ENCODE measurements around the gene SFTA2.
"Not testable (repeated sequence)": the region's sequence is repeated elsewhere in the genome, so short reads cannot be mapped to it uniquely, and the experiment has no call there.

The SFTA2 gene

GRCh38 chr6:30931969-30932645 lies at the start of gene SFTA2:
TSS of gene SFTA2 (minus strand) at chr6:30932170. CDS start at chr6:30932096, 74 bp downstream.
- H3K36me3 ChIP-seq (ENCODE audit: insufficient read depth, low read length) = peaks cover 13% of the 10 kb centered on the region; the same call in 1 of the 2 replicates
- no peaks in the 10 kb centered on the region for H3K27me3 ChIP-seq (ENCODE audit: insufficient read depth, low read length)
- H2AFZ ChIP-seq (ENCODE audit: low read length, unreplicated experiment) = no peak within 1 kb of the TSS
- H3K4me3 ChIP-seq (ENCODE audit: low read depth, low read length) = no peak within 1 kb of the TSS
- no peak within 1 kb of the TSS for H3K27ac ChIP-seq (ENCODE audit: low read depth, low read length)
- no peaks in the 10 kb centered on the region for H3K4me1 ChIP-seq (ENCODE audit: control insufficient read depth, insufficient read depth, low read length, unreplicated experiment)
- no peaks in the 10 kb centered on the region for H3K79me2 ChIP-seq (ENCODE audit: control insufficient read depth, insufficient read depth, low read length, unreplicated experiment)

GRCh38 chr6:30979690-30980089 lies 47.7 kb upstream of the SFTA2 start:
- Histone ChIP-seq H3K79me2 (ENCODE audit: control insufficient read depth, insufficient read depth, low read length, unreplicated experiment) (no peaks in the 10 kb centered on the region), H3K4me3 (ENCODE audit: low read depth, low read length) (no peak overlapping the region), H3K27me3 (ENCODE audit: insufficient read depth, low read length) (peaks cover 27% of the 10 kb centered on the region; the same call in 1 of the 2 replicates), H3K36me3 (ENCODE audit: insufficient read depth, low read length) (no peaks in the 10 kb centered on the region), H3K4me1 (ENCODE audit: control insufficient read depth, insufficient read depth, low read length, unreplicated experiment) (no peaks in the 10 kb centered on the region), H3K27ac (ENCODE audit: low read depth, low read length) (no peak overlapping the region), H2AFZ (ENCODE audit: low read length, unreplicated experiment) (no peak overlapping the region)

- Histone ChIP-seq H3K27me3 (ENCODE audit: insufficient read depth, low read length) (peaks cover 27% of the 10 kb centered on the region; the same call in 1 of the 2 replicates), H2AFZ (ENCODE audit: low read length, unreplicated experiment) (no peak overlapping the region), H3K79me2 (ENCODE audit: control insufficient read depth, insufficient read depth, low read length, unreplicated experiment) (no peaks in the 10 kb centered on the region), H3K4me3 (ENCODE audit: low read depth, low read length) (no peak overlapping the region), H3K27ac (ENCODE audit: low read depth, low read length) (no peak overlapping the region), H3K36me3 (ENCODE audit: insufficient read depth, low read length) (no peaks in the 10 kb centered on the region), H3K4me1 (ENCODE audit: control insufficient read depth, insufficient read depth, low read length, unreplicated experiment) (no peaks in the 10 kb centered on the region)
These were observed 47.2 kb upstream of the SFTA2 start for GRCh38 chr6:30979141-30979540.

DNA sequence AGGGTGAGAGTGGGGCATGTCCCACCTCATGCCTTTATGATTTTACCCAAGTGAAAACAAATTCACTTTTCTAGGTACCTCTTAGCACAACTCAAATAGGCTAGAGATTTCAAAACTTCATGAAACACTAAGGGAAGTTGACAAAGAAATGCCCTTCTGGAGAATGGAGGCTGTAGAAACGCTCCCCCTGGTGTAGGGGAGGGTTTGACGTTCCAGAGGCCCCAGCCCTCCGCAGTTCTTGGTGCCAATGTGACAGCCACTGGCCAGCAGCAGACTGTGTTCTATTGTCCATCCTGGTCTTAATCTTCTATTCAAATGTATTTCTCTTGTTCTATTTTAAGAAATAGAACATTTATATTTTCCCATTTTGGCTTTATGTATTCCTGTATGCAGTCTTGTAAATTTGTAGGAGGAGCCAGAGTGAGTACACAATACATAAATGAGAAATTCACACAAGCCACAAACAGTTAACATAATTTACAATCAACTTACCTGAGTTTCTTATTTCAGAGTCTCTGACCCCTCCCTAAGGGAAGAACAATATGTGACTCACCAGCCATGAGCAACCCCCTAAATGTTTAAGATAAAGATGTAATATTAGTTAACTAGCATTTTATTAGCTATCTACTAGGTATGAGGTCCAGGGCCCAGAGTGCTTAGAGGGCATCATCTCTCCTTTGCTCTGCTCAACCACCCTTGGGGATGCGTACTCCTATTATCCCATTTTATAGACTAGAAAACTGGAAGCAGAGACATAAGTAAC lies 42.7 kb upstream of the SFTA2 start:
- no peak overlapping the region for H3K4me3 ChIP-seq (ENCODE audit: low read depth, low read length)
- H3K79me2 ChIP-seq (ENCODE audit: control insufficient read depth, insufficient read depth, low read length, unreplicated experiment) = no peaks in the 10 kb centered on the region
- peaks cover 32% of the 10 kb centered on the region; the same call in 1 of the 2 replicates for H3K27me3 ChIP-seq (ENCODE audit: insufficient read depth, low read length)
- no peak overlapping the region for H3K27ac ChIP-seq (ENCODE audit: low read depth, low read length)
- no peaks in the 10 kb centered on the region for H3K36me3 ChIP-seq (ENCODE audit: insufficient read depth, low read length)
- H2AFZ ChIP-seq (ENCODE audit: low read length, unreplicated experiment) = no peak overlapping the region
- no peaks in the 10 kb centered on the region for H3K4me1 ChIP-seq (ENCODE audit: control insufficient read depth, insufficient read depth, low read length, unreplicated experiment)

DNA sequence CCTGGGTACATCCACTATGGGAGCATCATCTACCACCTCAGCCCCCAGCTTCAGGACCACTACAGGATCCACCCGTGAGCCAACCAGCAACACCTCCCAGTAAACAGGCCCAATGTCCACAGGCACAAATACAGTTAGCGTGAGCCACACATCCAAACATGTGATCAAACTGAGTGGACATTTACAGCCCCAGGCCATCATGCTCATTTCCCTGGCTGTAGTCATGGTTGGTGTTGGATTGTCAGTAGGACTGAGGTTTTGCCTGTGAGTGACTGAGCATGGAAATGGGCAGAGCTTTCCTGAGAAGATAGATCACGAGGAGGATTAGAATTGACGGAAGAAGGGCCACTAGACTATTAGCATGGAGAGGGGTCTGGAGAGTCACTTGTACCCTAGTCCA lies 40.8 kb upstream of the SFTA2 start:
- H3K4me1 ChIP-seq (ENCODE audit: control insufficient read depth, insufficient read depth, low read length, unreplicated experiment) = no peaks in the 10 kb centered on the region
- H3K4me3 ChIP-seq (ENCODE audit: low read depth, low read length) = no peak overlapping the region
- H2AFZ ChIP-seq (ENCODE audit: low read length, unreplicated experiment) = no peak overlapping the region
- no peaks in the 10 kb centered on the region for H3K79me2 ChIP-seq (ENCODE audit: control insufficient read depth, insufficient read depth, low read length, unreplicated experiment)
- peaks cover 17% of the 10 kb centered on the region; the same call in 1 of the 2 replicates for H3K27me3 ChIP-seq (ENCODE audit: insufficient read depth, low read length)
- H3K27ac ChIP-seq (ENCODE audit: low read depth, low read length) = no peak overlapping the region
- H3K36me3 ChIP-seq (ENCODE audit: insufficient read depth, low read length) = no peaks in the 10 kb centered on the region

GRCh38 chr6:30970946-30971345 lies 39.0 kb upstream of the SFTA2 start:
- H3K4me3 ChIP-seq (ENCODE audit: low read depth, low read length) = no peak overlapping the region
- H2AFZ ChIP-seq (ENCODE audit: low read length, unreplicated experiment) = no peak overlapping the region
- peaks cover 17% of the 10 kb centered on the region; the same call in 1 of the 2 replicates for H3K27me3 ChIP-seq (ENCODE audit: insufficient read depth, low read length)
- H3K79me2 ChIP-seq (ENCODE audit: control insufficient read depth, insufficient read depth, low read length, unreplicated experiment) = no peaks in the 10 kb centered on the region
- no peaks in the 10 kb centered on the region for H3K36me3 ChIP-seq (ENCODE audit: insufficient read depth, low read length)
- no peak overlapping the region for H3K27ac ChIP-seq (ENCODE audit: low read depth, low read length)
- H3K4me1 ChIP-seq (ENCODE audit: control insufficient read depth, insufficient read depth, low read length, unreplicated experiment) = no peaks in the 10 kb centered on the region

DNA sequence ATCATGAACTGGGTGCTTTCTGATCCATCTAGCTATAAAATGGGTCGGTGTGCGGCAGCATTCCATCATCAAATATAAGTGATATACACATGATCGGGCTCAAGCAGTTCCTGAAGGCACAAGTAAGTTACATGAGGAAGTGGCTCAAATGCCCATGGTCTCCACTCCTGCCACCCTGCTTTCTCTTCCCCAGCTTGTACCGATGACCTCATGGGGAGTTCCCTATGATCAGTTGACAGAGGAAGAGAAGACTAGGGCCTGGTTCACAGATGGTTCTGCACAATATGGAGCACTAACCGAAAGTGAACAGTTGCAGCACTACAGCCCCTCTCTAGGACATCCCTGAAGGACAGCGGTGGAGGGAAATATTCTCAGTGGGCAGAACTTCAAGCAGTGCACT lies 37.2 kb upstream of the SFTA2 start:
- H3K27me3 ChIP-seq (ENCODE audit: insufficient read depth, low read length) = peaks cover 23% of the 10 kb centered on the region; the same call in 1 of the 2 replicates
- H3K79me2 ChIP-seq (ENCODE audit: control insufficient read depth, insufficient read depth, low read length, unreplicated experiment); H3K36me3 ChIP-seq (ENCODE audit: insufficient read depth, low read length); H3K27ac ChIP-seq (ENCODE audit: low read depth, low read length); H3K4me3 ChIP-seq (ENCODE audit: low read depth, low read length); H3K4me1 ChIP-seq (ENCODE audit: control insufficient read depth, insufficient read depth, low read length, unreplicated experiment); H2AFZ ChIP-seq (ENCODE audit: low read length, unreplicated experiment): not testable (repeated sequence)

- Histone ChIP-seq H3K27ac (ENCODE audit: low read depth, low read length) (no peak overlapping the region), H3K36me3 (ENCODE audit: insufficient read depth, low read length) (no peaks in the 10 kb centered on the region)
These were observed 34.2 kb upstream of the SFTA2 start for GRCh38 chr6:30966154-30966553.

GRCh38 chr6:30965140-30965601 lies 33.2 kb upstream of the SFTA2 start:
- Histone ChIP-seq H3K79me2 (ENCODE audit: control insufficient read depth, insufficient read depth, low read length, unreplicated experiment) (no peaks in the 10 kb centered on the region), H3K27me3 (ENCODE audit: insufficient read depth, low read length) (0 out of 2 replicates have a peak, but pooled peaks cover 6% of the 10 kb centered on the region), H3K36me3 (ENCODE audit: insufficient read depth, low read length) (no peaks in the 10 kb centered on the region), H3K4me1 (ENCODE audit: control insufficient read depth, insufficient read depth, low read length, unreplicated experiment) (no peaks in the 10 kb centered on the region), H3K27ac (ENCODE audit: low read depth, low read length) (no peak overlapping the region), H3K4me3 (ENCODE audit: low read depth, low read length) (no peak overlapping the region), H2AFZ (ENCODE audit: low read length, unreplicated experiment) (no peak overlapping the region)

More at GRCh38 chr6:30966154-30966553, 34.2 kb upstream of the SFTA2 start:
- H3K79me2 ChIP-seq (ENCODE audit: control insufficient read depth, insufficient read depth, low read length, unreplicated experiment) = no peaks in the 10 kb centered on the region
- no peak overlapping the region for H2AFZ ChIP-seq (ENCODE audit: low read length, unreplicated experiment)
- no peak overlapping the region for H3K4me3 ChIP-seq (ENCODE audit: low read depth, low read length)
- H3K27me3 ChIP-seq (ENCODE audit: insufficient read depth, low read length) = 0 out of 2 replicates have a peak, but pooled peaks cover 6% of the 10 kb centered on the region
- H3K4me1 ChIP-seq (ENCODE audit: control insufficient read depth, insufficient read depth, low read length, unreplicated experiment) = no peaks in the 10 kb centered on the region

- H3K27ac ChIP-seq (ENCODE audit: low read depth, low read length) = no peak overlapping the region
- no peaks in the 10 kb centered on the region for H3K36me3 ChIP-seq (ENCODE audit: insufficient read depth, low read length)
- no peaks in the 10 kb centered on the region for H3K79me2 ChIP-seq (ENCODE audit: control insufficient read depth, insufficient read depth, low read length, unreplicated experiment)
- no peak overlapping the region for H3K4me3 ChIP-seq (ENCODE audit: low read depth, low read length)
- no peaks in the 10 kb centered on the region for H3K4me1 ChIP-seq (ENCODE audit: control insufficient read depth, insufficient read depth, low read length, unreplicated experiment)
- no peak overlapping the region for H2AFZ ChIP-seq (ENCODE audit: low read length, unreplicated experiment)
- H3K27me3 ChIP-seq (ENCODE audit: insufficient read depth, low read length) = 0 out of 2 replicates have a peak, but pooled peaks cover 6% of the 10 kb centered on the region
These were observed 32.1 kb upstream of the SFTA2 start for GRCh38 chr6:30964075-30964474.

Data from ACC112 (cell line).